UCSD-AML1 (cell line): ENCODE measurements around the gene FAM107A.

Source experiments
- DNase-seq: peaks from one replicate; lab custom pipeline; 2025; ENCODE audit not compliant: unreplicated experiment; lab: John Stamatoyannopoulos, UW

Gene FAM107A

DNA sequence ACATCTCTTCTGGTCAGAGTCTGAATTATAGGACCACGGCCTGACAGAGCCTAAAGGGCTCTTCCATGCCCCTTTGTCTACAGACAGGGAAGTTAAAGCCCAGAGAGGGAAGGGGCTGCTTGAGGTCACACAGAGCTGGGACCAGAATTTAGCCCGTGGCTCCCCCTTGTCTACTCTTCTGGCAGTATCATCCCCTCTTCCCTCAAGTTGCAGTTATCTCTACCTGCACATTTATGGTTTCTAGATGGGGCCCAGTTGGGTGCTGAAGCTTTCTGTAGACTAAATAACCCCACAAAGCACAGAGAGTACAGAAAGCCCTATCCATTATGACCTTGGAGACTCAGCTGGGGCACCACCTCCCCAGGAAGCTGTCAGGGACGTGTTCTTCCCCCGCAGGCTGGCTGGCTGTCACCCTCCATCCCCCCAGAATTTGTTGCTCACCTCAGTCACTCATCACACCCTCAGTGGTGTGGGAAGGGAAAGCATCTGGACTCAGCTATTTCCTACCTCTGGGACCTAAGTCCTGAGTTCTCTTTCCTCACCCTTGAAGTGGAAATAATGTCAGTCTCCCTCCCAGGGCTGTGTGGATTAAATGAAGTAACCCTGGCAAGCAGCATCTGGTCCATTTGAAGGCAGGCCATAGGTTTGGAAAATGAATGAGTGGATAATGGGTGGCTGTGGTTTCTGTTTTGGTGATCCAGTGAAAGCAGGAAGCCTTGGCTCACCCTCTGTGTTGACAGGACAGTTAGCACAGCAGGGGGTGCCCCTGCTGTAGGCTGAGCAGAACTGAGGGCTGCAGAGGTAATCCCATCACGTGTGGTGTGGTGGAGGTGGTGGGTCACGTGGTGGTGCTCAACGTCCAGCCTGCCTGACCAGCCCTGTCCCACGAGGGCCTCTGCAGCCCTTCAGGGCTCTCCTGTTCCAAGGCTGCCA lies 56.5 kb downstream of the FAM107A start:
- DNase-seq, result no peak

DNA sequence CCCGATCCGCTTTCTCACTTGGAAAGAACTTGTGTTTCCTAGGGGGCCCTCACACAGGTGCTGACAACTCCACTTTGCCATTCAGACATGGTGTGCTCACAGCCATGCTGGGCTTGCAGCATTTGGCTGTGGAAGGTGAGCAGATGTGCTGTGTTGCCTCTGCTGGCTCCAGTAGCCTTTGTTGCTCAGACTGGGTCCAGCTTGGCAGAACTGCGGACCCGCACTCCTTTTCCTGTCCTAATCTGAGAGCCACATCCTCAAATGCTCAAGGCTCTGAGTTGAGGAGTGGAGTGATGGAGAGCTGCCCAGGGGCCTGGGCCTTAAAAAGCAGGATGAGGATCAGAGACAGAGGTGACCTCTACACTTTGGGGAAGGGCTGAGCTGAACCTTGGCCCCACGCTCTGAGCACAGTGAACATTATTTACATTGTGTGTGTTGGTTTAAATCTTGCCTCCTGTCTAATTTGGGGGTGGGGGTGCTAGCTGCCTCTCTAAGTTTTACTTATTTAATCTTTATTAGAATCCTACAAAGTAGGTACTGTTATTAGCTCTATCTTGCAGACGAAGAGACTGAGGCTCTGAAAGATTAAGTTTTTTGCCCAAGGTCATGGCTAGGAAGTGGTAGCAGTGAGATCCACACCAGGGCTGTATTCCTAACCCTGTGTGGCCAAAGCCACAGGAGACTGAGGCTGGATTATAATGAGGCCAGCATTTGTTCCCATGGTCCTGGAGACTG lies 57.4 kb downstream of the FAM107A start:
- DNase-seq, result no peak

DNA sequence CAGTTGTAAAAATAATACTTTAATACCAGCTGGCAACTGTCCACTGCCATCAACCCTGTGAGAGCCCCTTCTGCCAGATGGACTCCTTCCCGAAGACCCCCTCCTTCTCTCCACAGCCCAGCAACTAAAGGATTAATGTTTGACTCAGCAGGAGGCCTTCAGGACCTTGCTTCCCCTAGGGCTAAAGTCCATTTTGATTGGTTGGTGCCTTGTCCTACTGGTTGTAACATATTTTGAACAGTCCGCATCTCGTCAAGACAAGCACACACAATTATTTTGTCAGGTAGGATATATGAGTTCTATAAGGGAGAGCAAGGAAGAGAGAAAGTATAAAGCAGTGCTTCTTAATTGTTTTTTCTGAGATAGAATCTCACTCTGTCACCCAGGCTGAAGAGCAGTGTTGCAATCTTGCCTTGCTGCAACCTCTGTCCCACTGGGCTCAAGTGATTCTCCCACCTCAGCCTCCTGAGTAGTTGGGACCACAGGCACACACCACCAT lies 58.9 kb downstream of the FAM107A start:
- no peak for DNase-seq

DNA sequence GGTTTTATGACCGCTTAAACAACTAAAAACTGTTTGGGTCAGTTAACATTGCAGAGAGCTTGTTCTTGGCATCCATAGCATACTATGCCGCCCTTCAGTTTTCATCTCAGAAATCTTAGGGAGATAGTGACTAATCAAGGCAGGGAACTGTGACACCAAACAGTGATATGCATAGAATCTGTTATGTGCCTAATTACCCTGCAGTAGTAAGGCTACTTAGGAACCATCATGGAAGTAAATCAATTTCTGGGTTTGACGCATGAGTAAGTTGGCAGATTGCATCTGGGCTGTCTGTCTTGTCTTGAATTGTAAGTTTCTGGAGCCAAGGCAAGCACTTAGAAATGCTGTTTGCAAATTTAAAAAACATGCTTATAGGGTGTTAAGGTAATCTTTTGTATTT lies 62.8 kb downstream of the FAM107A start:
- no peak for DNase-seq
